Panc1 (cell line): Measurements from ENCODE around the gene KDM7A.

Experiments
- POLR2AphosphoS5 ChIP-seq: IDR thresholded peaks from 2 replicates; pipeline ENCODE4 v1.6.1; 2012; ENCODE audit warnings: mild to moderate bottlenecking, low read depth, low read length, moderate library complexity
- SIN3A ChIP-seq: IDR thresholded peaks from 2 replicates; pipeline ENCODE4 v1.6.1; 2012; ENCODE audit warnings: low read depth, mild to moderate bottlenecking, low read length, moderate library complexity, borderline replicate concordance; ENCODE audit not compliant: insufficient read depth
- TCF7L2 ChIP-seq: IDR thresholded peaks from 2 replicates; pipeline ENCODE4 v1.6.1; 2011; ENCODE audit warnings: mild to moderate bottlenecking, low read depth, low read length, inconsistent platforms
- TF ChIP-seq, protein P1 (sequence below): fragments of 450-650 bp; IDR thresholded peaks from 2 replicates; pipeline ENCODE4 v1.5.1; 2017; ENCODE audit warnings: mild to moderate bottlenecking
- TF ChIP-seq, protein P2 (sequence below), 2 experiments: IDR thresholded peaks; 2 replicates each; pipeline ENCODE4 v1.6.1; 2011 to 2012; ENCODE audit warnings: low read depth in 2 of 2, control low read depth in 1 of 2, low read length in 1 of 2, mild to moderate bottlenecking in 1 of 2, moderate library complexity in 1 of 2; ENCODE audit not compliant: insufficient read depth in 1 of 2

DNA sequence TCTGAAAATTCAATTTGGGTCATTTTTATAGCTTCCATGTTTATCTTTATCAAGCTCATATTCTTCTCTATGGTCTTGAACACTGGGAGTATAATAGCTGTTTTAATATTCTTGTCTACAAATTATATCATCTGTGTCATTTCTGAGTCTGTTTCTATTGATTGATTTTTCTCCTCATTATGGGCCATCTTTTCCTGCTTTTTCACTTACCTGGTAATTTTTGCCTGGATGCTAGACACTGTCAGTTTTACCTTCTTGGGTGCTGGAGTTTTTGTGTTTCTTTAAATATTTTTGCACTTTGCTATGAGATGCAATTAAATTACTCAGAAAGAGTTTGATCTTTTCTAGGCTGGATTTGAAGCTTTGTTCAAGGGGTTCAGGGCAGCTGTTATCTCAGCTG lies 26.8 kb upstream of the KDM7A start:
- TF ChIP-seq, protein P1, sequence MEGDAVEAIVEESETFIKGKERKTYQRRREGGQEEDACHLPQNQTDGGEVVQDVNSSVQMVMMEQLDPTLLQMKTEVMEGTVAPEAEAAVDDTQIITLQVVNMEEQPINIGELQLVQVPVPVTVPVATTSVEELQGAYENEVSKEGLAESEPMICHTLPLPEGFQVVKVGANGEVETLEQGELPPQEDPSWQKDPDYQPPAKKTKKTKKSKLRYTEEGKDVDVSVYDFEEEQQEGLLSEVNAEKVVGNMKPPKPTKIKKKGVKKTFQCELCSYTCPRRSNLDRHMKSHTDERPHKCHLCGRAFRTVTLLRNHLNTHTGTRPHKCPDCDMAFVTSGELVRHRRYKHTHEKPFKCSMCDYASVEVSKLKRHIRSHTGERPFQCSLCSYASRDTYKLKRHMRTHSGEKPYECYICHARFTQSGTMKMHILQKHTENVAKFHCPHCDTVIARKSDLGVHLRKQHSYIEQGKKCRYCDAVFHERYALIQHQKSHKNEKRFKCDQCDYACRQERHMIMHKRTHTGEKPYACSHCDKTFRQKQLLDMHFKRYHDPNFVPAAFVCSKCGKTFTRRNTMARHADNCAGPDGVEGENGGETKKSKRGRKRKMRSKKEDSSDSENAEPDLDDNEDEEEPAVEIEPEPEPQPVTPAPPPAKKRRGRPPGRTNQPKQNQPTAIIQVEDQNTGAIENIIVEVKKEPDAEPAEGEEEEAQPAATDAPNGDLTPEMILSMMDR = no peak
- TF ChIP-seq, protein P2, sequence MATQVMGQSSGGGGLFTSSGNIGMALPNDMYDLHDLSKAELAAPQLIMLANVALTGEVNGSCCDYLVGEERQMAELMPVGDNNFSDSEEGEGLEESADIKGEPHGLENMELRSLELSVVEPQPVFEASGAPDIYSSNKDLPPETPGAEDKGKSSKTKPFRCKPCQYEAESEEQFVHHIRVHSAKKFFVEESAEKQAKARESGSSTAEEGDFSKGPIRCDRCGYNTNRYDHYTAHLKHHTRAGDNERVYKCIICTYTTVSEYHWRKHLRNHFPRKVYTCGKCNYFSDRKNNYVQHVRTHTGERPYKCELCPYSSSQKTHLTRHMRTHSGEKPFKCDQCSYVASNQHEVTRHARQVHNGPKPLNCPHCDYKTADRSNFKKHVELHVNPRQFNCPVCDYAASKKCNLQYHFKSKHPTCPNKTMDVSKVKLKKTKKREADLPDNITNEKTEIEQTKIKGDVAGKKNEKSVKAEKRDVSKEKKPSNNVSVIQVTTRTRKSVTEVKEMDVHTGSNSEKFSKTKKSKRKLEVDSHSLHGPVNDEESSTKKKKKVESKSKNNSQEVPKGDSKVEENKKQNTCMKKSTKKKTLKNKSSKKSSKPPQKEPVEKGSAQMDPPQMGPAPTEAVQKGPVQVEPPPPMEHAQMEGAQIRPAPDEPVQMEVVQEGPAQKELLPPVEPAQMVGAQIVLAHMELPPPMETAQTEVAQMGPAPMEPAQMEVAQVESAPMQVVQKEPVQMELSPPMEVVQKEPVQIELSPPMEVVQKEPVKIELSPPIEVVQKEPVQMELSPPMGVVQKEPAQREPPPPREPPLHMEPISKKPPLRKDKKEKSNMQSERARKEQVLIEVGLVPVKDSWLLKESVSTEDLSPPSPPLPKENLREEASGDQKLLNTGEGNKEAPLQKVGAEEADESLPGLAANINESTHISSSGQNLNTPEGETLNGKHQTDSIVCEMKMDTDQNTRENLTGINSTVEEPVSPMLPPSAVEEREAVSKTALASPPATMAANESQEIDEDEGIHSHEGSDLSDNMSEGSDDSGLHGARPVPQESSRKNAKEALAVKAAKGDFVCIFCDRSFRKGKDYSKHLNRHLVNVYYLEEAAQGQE (IDR thresholded peaks at IDR 0.05; ENCODE audit: insufficient read depth in 1 of 2, low read depth in 2 of 2, low read length in 1 of 2) = no peak
- TF ChIP-seq TCF7L2 (no peak), POLR2AphosphoS5 (no peak), SIN3A (no peak)
